22Rv1 (cell line): ENCODE results near the gene LIM2.

ENCODE experiments used
- CTCF ChIP-seq: fragments of 450-650 bp; IDR thresholded peaks from 2 replicates; pipeline ENCODE4 v1.5.1; 2017; ENCODE audit warnings: mild to moderate bottlenecking
- ZFX ChIP-seq: fragments of 450-650 bp; IDR thresholded peaks from 2 replicates; pipeline ENCODE4 v1.6.1; 2017; ENCODE audit warnings: antibody characterized with exemption, borderline replicate concordance

GRCh38 chr19:51364200-51365106 lies 23.3 kb downstream of the LIM2 start:
- TF ChIP-seq CTCF (no peak), ZFX (no peak)
